Neural progenitor cell (in vitro differentiated cells): Measurements from ENCODE around the gene LRRC7. TPM values are rescaled to one million over a fixed set of nuclear protein-coding genes. Genes with fewer than 3 reads are reported as not detected.

Source experiments
- DNase-seq: peaks from one replicate; pipeline ENCODE4 v3.0.0-alpha.2; 2016; ENCODE audit warnings: low spot score
- H2AFZ ChIP-seq: fragments of 200-600 bp; sonication (generic); replicated peaks from 2 replicates; pipeline ENCODE4 v1.6.1; 2016; ENCODE audit warnings: antibody characterized with exemption
- H3F3A ChIP-seq: fragments of 200-600 bp; sonication (generic); 2 replicates; pipeline ENCODE4 v1.6.1; 2016; ENCODE audit warnings: antibody characterized with exemption, low read depth
- H3K27ac ChIP-seq: fragments of 200-600 bp; sonication (generic); 2 replicates; pipeline ENCODE4 v1.5.1; 2016; ENCODE audit warnings: mild to moderate bottlenecking
- H3K27me3 ChIP-seq: fragments of 200-600 bp; sonication (generic); 2 replicates; pipeline ENCODE4 v1.6.1; 2016; ENCODE audit warnings: mild to moderate bottlenecking, moderate library complexity
- H3K36me3 ChIP-seq: fragments of 200-600 bp; sonication (generic); 2 replicates; pipeline ENCODE4 v1.5.1; 2016
- H3K4me1 ChIP-seq: fragments of 200-600 bp; sonication (generic); 2 replicates; pipeline ENCODE4 v1.6.1; 2016; ENCODE audit warnings: mixed run types
- H3K4me2 ChIP-seq: fragments of 200-600 bp; sonication (generic); 2 replicates; pipeline ENCODE4 v1.6.1; 2016
- H3K4me3 ChIP-seq: fragments of 200-600 bp; sonication (generic); 2 replicates; pipeline ENCODE4 v1.5.1; 2016
- H3K79me2 ChIP-seq: fragments of 200-600 bp; sonication (generic); 2 replicates; pipeline ENCODE4 v1.6.1; 2016; ENCODE audit warnings: low read depth
- H3K9ac ChIP-seq: fragments of 200-600 bp; sonication (generic); 2 replicates; pipeline ENCODE4 v1.6.1; 2016
- H3K9me3 ChIP-seq: fragments of 200-600 bp; sonication (generic); 2 replicates; pipeline ENCODE4 v1.5.1; 2016; ENCODE audit warnings: low read depth
- H4K20me1 ChIP-seq: fragments of 200-600 bp; sonication (generic); 2 replicates; pipeline ENCODE4 v1.6.1; 2016; ENCODE audit warnings: low read depth
- H3K27ac Mint-ChIP-seq: 3 replicates; pipeline ENCODE4 v1.8.0; 2021; ENCODE audit warnings: mixed read lengths
- H3K27me3 Mint-ChIP-seq: 2 replicates; pipeline ENCODE4 v1.8.0; 2022; ENCODE audit warnings: low read depth, mild to moderate bottlenecking, inconsistent platforms, moderate library complexity, mixed read lengths; ENCODE audit not compliant: insufficient read depth
- H3K36me3 Mint-ChIP-seq: 3 replicates; pipeline ENCODE4 v1.8.0; 2021; ENCODE audit warnings: mixed read lengths
- H3K4me1 Mint-ChIP-seq: 3 replicates; pipeline ENCODE4 v1.8.0; 2021; ENCODE audit warnings: mixed read lengths
- H3K4me3 Mint-ChIP-seq: 3 replicates; pipeline ENCODE4 v1.8.0; 2021; ENCODE audit warnings: mild to moderate bottlenecking, moderate library complexity, mixed read lengths
- H3K9me3 Mint-ChIP-seq: 3 replicates; pipeline ENCODE4 v1.8.0; 2020; ENCODE audit warnings: mixed read lengths
- EZH2 ChIP-seq: fragments of 200-600 bp; sonication (generic); IDR thresholded peaks from 2 replicates; pipeline ENCODE4 v1.6.1; 2017; ENCODE audit warnings: antibody characterized with exemption, mild to moderate bottlenecking, moderate library complexity
- EZH2phosphoT487 ChIP-seq: fragments of 200-600 bp; sonication (generic); IDR thresholded peaks from 2 replicates; pipeline ENCODE4 v1.6.1; 2017; ENCODE audit warnings: antibody characterized with exemption
- total RNA-seq: library from RNA; depleted of rRNA; stranded (reverse); fragments of >200 nt; gene quantifications from 2 replicates; pipeline ENCODE4 v1.2.3, GENCODE V29; 2015; ENCODE audit warnings: low replicate concordance
- TF ChIP-seq, protein P1 (sequence below): fragments of 200-600 bp; sonication (generic); IDR thresholded peaks from 2 replicates; pipeline ENCODE4 v1.5.1; 2017; ENCODE audit warnings: antibody characterized with exemption, mild to moderate bottlenecking

Gene LRRC7
- total RNA-seq, 1 donor from 2014 or later: not detected

DNA sequence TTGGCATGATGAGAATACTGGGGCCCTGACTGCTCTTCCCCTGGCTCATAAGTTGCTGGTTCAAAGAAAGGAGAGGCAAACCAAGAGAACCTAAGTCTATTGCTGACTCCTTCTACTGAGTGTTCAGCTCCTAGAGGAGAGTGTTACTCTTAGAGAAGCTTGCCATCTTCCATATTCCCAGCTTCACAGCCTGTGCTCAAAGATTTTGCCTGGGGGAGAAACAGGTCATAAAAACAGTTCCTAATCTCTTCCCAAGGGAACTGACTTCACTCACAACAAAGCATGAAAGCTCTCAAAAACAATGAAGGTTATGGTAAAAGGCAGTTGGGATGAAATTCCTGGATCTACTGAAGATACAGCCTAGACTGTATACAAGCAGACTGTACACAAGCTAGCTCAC is 600.6 kb downstream of the LRRC7 start:
- H3K27ac Mint-ChIP-seq: peak overlapping the region; percentile 74
- no peaks in the 10 kb centered on the region for H3K27me3 ChIP-seq
- H3K9ac ChIP-seq: no peak overlapping the region

DNA sequence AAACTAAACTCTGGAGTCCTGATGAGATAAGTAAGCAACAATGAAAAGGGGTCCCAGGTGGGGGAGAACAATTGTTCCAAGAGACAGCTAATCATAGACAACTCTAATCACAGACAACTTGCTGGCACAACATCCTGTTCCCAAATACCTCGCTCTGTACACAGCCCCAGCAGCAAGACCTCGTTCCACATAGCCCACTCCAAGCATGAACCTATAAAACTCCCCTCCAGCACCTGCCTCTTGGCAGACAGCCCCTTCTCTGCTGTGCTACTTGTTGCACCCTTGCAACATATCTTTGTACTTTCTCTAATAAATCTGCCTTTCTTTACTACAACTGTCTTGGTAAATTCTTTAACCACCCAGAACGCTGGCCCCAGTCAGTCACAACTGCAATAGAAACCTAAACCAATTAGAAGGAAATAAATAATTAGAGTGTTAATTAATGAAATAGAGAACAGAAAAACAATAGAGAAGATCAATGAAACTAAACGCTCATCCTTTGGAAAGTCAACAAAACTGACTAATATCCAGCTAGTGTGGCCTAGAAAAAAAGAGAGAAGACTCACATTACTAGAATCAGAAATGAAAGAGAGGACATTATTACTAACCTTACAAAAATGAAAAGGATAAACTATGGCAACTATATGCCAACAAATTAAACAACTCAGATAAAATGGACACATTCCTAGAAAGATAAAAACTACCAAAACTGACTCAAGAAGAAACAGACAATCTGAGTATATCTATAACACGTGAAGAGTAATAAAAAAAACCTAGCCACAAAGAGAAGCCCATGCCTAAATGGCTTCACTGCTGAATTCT is 601.5 kb downstream of the LRRC7 start:
- H3K9me3 ChIP-seq: no peaks in the 10 kb centered on the region
- H4K20me1 ChIP-seq: no peaks in the 10 kb centered on the region
- H3K27ac ChIP-seq: no peak overlapping the region
- no peaks in the 10 kb centered on the region for H3K9me3 Mint-ChIP-seq
- peaks cover 9% of the 10 kb centered on the region for H3K36me3 ChIP-seq
- no peaks in the 10 kb centered on the region for H3F3A ChIP-seq
- no peaks in the 10 kb centered on the region for H3K27me3 Mint-ChIP-seq
- no peaks in the 10 kb centered on the region for H3K79me2 ChIP-seq
- H3K4me2 ChIP-seq: no peak overlapping the region
- H3K4me3 ChIP-seq: no peak overlapping the region
- DNase-seq: no peak
- peaks cover 4% of the 10 kb centered on the region for H3K4me1 Mint-ChIP-seq
- TF ChIP-seq EZH2: no peak
- no peak for TF ChIP-seq EZH2phosphoT487
- TF ChIP-seq, protein P1, sequence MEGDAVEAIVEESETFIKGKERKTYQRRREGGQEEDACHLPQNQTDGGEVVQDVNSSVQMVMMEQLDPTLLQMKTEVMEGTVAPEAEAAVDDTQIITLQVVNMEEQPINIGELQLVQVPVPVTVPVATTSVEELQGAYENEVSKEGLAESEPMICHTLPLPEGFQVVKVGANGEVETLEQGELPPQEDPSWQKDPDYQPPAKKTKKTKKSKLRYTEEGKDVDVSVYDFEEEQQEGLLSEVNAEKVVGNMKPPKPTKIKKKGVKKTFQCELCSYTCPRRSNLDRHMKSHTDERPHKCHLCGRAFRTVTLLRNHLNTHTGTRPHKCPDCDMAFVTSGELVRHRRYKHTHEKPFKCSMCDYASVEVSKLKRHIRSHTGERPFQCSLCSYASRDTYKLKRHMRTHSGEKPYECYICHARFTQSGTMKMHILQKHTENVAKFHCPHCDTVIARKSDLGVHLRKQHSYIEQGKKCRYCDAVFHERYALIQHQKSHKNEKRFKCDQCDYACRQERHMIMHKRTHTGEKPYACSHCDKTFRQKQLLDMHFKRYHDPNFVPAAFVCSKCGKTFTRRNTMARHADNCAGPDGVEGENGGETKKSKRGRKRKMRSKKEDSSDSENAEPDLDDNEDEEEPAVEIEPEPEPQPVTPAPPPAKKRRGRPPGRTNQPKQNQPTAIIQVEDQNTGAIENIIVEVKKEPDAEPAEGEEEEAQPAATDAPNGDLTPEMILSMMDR: no peak
- no peak overlapping the region for H2AFZ ChIP-seq
- H3K27ac Mint-ChIP-seq: no peak overlapping the region
- H3K4me1 ChIP-seq: no peaks in the 10 kb centered on the region
- no peaks in the 10 kb centered on the region for H3K27me3 ChIP-seq
- H3K9ac ChIP-seq: no peak overlapping the region
- peaks cover 10% of the 10 kb centered on the region for H3K36me3 Mint-ChIP-seq
- H3K4me3 Mint-ChIP-seq: no peak overlapping the region

More for the DNA sequence above, 600.6 kb downstream of the LRRC7 start:
- no peaks in the 10 kb centered on the region for H3K79me2 ChIP-seq
- no peak overlapping the region for H3K4me3 ChIP-seq
- no peak overlapping the region for H3K4me3 Mint-ChIP-seq
- no peaks in the 10 kb centered on the region for H3K27me3 Mint-ChIP-seq
- no peaks in the 10 kb centered on the region for H4K20me1 ChIP-seq
- TF ChIP-seq, protein P1: no peak
- TF ChIP-seq EZH2phosphoT487: no peak
- no peak for TF ChIP-seq EZH2
- peaks cover 13% of the 10 kb centered on the region for H3K36me3 Mint-ChIP-seq
- H2AFZ ChIP-seq: no peak overlapping the region
- no peaks in the 10 kb centered on the region for H3K9me3 Mint-ChIP-seq
- H3F3A ChIP-seq: no peaks in the 10 kb centered on the region
- no peaks in the 10 kb centered on the region for H3K9me3 ChIP-seq
- no peak overlapping the region for H3K4me2 ChIP-seq
- H3K36me3 ChIP-seq: peaks cover 1% of the 10 kb centered on the region
- DNase-seq: no peak
- H3K27ac ChIP-seq: no peak overlapping the region
- peaks cover 4% of the 10 kb centered on the region for H3K4me1 Mint-ChIP-seq
- no peaks in the 10 kb centered on the region for H3K4me1 ChIP-seq

DNA sequence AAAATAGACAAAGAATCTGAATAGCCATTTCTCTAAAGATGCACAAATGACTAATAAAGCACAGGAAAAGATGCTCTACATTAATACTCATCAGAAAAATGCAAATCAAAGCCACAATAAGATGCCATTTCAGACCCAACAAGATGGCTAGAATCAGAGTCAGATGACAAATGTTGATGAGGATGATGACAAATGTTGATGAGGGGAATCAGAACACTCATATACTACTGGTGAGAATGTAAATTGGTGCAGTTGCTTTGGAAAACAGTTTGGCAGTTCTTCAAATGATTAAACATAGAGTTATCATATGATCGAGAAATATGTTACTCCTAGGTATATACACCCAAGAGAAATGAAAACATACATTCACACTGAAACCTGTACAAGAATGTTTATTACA is 603.8 kb downstream of the LRRC7 start:
- Mint-ChIP-seq H3K4me3 (no peak overlapping the region), H3K9me3 (no peaks in the 10 kb centered on the region), H3K27me3 (no peaks in the 10 kb centered on the region), H3K4me1 (peaks cover 4% of the 10 kb centered on the region), H3K27ac (no peak overlapping the region), H3K36me3 (peaks cover 10% of the 10 kb centered on the region)
- Histone ChIP-seq H3F3A (no peaks in the 10 kb centered on the region), H3K4me1 (no peaks in the 10 kb centered on the region), H3K9me3 (no peaks in the 10 kb centered on the region), H3K79me2 (no peaks in the 10 kb centered on the region), H2AFZ (no peak overlapping the region), H3K27ac (no peak overlapping the region), H3K4me3 (no peak overlapping the region), H3K27me3 (no peaks in the 10 kb centered on the region), H3K4me2 (no peak overlapping the region), H3K9ac (no peak overlapping the region), H4K20me1 (no peaks in the 10 kb centered on the region), H3K36me3 (peaks cover 12% of the 10 kb centered on the region)
- TF ChIP-seq EZH2phosphoT487 (no peak), EZH2 (no peak)
- TF ChIP-seq, protein P1: no peak
- DNase-seq: no peak
